Tibial nerve (tissue), 4 donors: ENCODE results near the gene GNG10.

Source experiments
- EP300 ChIP-seq, 2 donors: sonication (generic); formaldehyde crosslinking; IDR thresholded peaks; one replicate each; pipeline ENCODE4 v1.6.1; 2017; ENCODE audit warnings: antibody characterized with exemption in 2 of 2, mild to moderate bottlenecking in 1 of 2
- POLR2A ChIP-seq, 2 donors: fragments of 450-650 bp; IDR thresholded peaks; one replicate each; pipeline ENCODE4 v1.6.1; 2017; ENCODE audit warnings: antibody characterized with exemption in 2 of 2, mild to moderate bottlenecking in 2 of 2, moderate library complexity in 2 of 2
- TF ChIP-seq, protein P1 (sequence below), 5 experiments: fragments of 200-600 bp in 3 of 5; fragments of 450-650 bp in 2 of 5; sonication (generic) in 3 of 5; IDR thresholded peaks; one replicate each; pipeline ENCODE4 v1.5.1; 2016 to 2019; ENCODE audit warnings: antibody characterized with exemption in 5 of 5, mild to moderate bottlenecking in 3 of 5, moderate library complexity in 2 of 5

DNA sequence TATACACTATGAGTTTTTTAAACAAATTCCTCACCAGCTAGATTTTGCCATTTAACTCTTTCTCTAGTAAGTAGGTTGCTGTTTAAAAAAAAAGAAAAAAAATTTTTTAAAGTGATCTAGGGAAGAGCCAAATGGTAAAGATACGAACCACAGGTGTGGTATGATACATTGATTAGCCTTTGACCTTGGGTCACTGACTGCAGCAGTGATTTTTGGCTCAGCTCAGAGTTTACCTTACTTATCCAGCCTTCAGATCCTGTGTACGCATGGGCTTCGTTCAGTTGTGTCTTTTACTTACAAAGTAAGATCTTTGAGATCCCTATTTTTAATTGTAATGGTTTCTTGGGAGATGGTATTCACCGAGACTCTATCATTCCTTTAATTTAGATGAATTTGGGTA is 12.4 kb upstream of the GNG10 start:
- TF ChIP-seq POLR2A (IDR thresholded peaks at IDR 0.05) (no peak), EP300 (IDR thresholded peaks at IDR 0.05) (no peak)
- TF ChIP-seq, protein P1, sequence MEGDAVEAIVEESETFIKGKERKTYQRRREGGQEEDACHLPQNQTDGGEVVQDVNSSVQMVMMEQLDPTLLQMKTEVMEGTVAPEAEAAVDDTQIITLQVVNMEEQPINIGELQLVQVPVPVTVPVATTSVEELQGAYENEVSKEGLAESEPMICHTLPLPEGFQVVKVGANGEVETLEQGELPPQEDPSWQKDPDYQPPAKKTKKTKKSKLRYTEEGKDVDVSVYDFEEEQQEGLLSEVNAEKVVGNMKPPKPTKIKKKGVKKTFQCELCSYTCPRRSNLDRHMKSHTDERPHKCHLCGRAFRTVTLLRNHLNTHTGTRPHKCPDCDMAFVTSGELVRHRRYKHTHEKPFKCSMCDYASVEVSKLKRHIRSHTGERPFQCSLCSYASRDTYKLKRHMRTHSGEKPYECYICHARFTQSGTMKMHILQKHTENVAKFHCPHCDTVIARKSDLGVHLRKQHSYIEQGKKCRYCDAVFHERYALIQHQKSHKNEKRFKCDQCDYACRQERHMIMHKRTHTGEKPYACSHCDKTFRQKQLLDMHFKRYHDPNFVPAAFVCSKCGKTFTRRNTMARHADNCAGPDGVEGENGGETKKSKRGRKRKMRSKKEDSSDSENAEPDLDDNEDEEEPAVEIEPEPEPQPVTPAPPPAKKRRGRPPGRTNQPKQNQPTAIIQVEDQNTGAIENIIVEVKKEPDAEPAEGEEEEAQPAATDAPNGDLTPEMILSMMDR (IDR thresholded peaks at IDR 0.05) = no peak
